PC-3 (cell line): ENCODE results near the gene PIN1.

Source experiments
- CTCF ChIP-seq: fragments of 300-600 bp; sonication (generic); conservative IDR thresholded peaks from 2 replicates; pipeline ENCODE4 v1.5.1; 2017; ENCODE audit warnings: antibody characterized with exemption, low read depth, mild to moderate bottlenecking, low read length
- EZH2 ChIP-seq: fragments of 300-600 bp; sonication (generic); IDR thresholded peaks from one replicate; pipeline ENCODE4 v1.6.1; 2017; ENCODE audit warnings: antibody characterized with exemption, mild to moderate bottlenecking, low read length; ENCODE audit not compliant: unreplicated experiment

- TF ChIP-seq CTCF (no peak), EZH2 (no peak)
Observed at GRCh38 chr19:9850235-9850959, 15.3 kb downstream of the PIN1 start.
